Activated T-helper 9 cell treated with anti-CD3 and anti-CD28 coated beads, Interleukin-2, amount 50 U/mL, for 16 hours (primary cell): ENCODE data around the gene DDX25.

Source experiments
- DNase-seq: peaks from one replicate; pipeline ENCODE4 v3.0.0-alpha.2; 2020; ENCODE audit warnings: low read depth

DDX25 gene

GRCh38 chr11:125978181-125978716, 73.9 kb downstream of the DDX25 start:
- DNase-seq, result no peak
